ENCODE results near the gene NBEA. TPM values are rescaled to one million over a fixed set of nuclear protein-coding genes. Genes with fewer than 3 reads are reported as not detected.

Gene NBEA
- total RNA-seq, 1 donor from 2014 or later, result 12.0 TPM

DNA sequence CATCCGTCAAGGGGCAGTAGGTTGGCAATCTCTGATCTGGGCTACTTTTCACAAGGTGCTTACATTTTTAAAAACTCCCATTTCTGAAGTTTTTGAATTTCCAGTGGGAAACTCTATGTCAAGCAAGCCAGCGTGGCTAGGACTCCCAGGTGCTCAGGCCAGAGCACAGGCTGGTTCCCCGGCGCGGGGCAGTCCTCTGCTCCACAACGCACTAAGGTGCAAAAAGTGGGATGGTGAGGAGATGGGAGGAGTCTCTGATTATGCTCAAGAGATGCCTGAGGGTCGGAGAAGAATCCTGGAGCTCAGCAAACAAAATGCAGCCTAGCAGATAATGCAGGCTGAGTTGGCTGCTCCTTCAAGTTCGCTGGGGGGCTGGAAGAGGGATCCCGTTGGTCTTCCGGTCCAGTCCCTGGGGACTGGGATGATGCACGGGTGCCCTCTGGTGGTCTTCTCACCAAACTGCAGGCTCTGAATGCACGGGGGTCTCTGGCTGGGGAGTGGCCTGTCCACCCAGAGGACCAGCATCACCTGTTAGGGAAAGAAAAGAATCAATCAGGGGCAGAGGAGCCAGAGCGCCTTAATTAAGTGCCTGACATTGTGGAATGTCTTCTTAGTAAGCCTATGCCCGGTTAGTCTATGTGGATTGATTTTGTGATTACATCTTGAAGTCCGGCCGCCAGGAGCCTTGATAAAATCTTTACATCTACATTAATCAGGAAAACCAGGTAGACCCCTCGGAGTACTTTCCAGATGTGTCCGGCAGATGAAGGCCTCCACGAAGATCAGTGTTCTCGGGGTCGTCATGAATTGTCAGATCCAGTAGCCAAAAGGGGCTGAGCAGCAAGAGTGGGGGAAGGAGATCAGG is 778.9 kb downstream of the NBEA start:
- DNase-seq (ENCODE audit: extremely low spot score in 2 of 2), result no peak
- Histone ChIP-seq H3K36me3 (no peaks in the 10 kb centered on the region), H3K4me1 (peaks cover 19% of the 10 kb centered on the region)

More for the DNA sequence above, 778.9 kb downstream of the NBEA start:
- no peaks in the 10 kb centered on the region for H3K27me3 ChIP-seq
- no peaks in the 10 kb centered on the region for H3K9me3 ChIP-seq
- intact Hi-C loops (cut with DNase I), result loop anchor here (10.0 kb wide), 1 partner anchor 234 kb away; no protein-coding TSS in a partner anchor
- peak overlapping the region; percentile 63 for H3K27ac ChIP-seq
- H3K4me3 ChIP-seq, result no peak overlapping the region
- no peak for TF ChIP-seq POLR2A (IDR thresholded peaks at IDR 0.05)
- TF ChIP-seq, protein P1, sequence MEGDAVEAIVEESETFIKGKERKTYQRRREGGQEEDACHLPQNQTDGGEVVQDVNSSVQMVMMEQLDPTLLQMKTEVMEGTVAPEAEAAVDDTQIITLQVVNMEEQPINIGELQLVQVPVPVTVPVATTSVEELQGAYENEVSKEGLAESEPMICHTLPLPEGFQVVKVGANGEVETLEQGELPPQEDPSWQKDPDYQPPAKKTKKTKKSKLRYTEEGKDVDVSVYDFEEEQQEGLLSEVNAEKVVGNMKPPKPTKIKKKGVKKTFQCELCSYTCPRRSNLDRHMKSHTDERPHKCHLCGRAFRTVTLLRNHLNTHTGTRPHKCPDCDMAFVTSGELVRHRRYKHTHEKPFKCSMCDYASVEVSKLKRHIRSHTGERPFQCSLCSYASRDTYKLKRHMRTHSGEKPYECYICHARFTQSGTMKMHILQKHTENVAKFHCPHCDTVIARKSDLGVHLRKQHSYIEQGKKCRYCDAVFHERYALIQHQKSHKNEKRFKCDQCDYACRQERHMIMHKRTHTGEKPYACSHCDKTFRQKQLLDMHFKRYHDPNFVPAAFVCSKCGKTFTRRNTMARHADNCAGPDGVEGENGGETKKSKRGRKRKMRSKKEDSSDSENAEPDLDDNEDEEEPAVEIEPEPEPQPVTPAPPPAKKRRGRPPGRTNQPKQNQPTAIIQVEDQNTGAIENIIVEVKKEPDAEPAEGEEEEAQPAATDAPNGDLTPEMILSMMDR (IDR thresholded peaks at IDR 0.05), result peak; percentile 63 to 76 (median 75)

Small RNA genes within 50 kb of the gene (small RNA-seq; reads per million reads assigned to genes)
- gene RF00017, result not detected

Data from vagina (tissue), 2 donors.